PC-9 (cell line): ENCODE results near the gene SIX4.

Source experiments
- CTCF ChIP-seq: fragments of 200-600 bp; sonication (generic); conservative IDR thresholded peaks from 2 replicates; pipeline ENCODE4 v1.6.1; 2017; ENCODE audit warnings: mixed run types, antibody characterized with exemption, mild to moderate bottlenecking, moderate library complexity
- EZH2 ChIP-seq: fragments of 200-600 bp; sonication (generic); IDR thresholded peaks from 2 replicates; pipeline ENCODE4 v1.8.0; 2017; ENCODE audit warnings: antibody characterized with exemption, low read depth

- TF ChIP-seq CTCF (no peak), EZH2 (no peak)
Observed at GRCh38 chr14:60768602-60769001, 44.5 kb upstream of the SIX4 start.
